A549 treated with Hydrocortisone at 1 μM for 4 hours (cell line): ENCODE measurements around the gene ACSM2A. TPM values are rescaled to one million over a fixed set of nuclear protein-coding genes. Genes with fewer than 3 reads are reported as not detected.

Experiments
- total RNA-seq: library from RNA; stranded (reverse); fragments of 200-300 nt; extraction: Qiagen RNA extraction; gene quantifications from 5 replicates; pipeline ENCODE4 v1.2.3, GENCODE V29; 2022

The ACSM2A gene
- not detected in 5 replicates for total RNA-seq

GRCh38 chr16:20451364-20451763 is at the start of gene ACSM2A:
ACSM2A (plus strand) TSS chr16:20451521; CDS start chr16:20460115, 8,594 bp downstream.

GRCh38 chr16:20404637-20405036 is 46.7 kb upstream of the ACSM2A start, which contains the start of gene PDILT:
PDILT (minus strand) TSS chr16:20404737; CDS start chr16:20399300, 5,437 bp downstream.

GRCh38 chr16:20409398-20410120 is 41.8 kb upstream of the ACSM2A start, which contains the start of gene ACSM5:
ACSM5 (plus strand) TSS chr16:20409534; CDS start chr16:20411485, 1,951 bp downstream.

Other genes starting within 250 kb of the ACSM2A start
- not detected in 5 replicates for gene GP2, start 124.0 kb upstream of the ACSM2A start, total RNA-seq
- gene UMOD, start 98.8 kb upstream of the ACSM2A start, total RNA-seq, result not detected in 5 replicates
- gene PDILT, start 46.8 kb upstream of the ACSM2A start, total RNA-seq, result not detected in 5 replicates
- gene ACSM5, start 42.0 kb upstream of the ACSM2A start, total RNA-seq, result not detected in 5 replicates
- not detected in 5 replicates for gene ACSM2B, start 124.8 kb downstream of the ACSM2A start, total RNA-seq
- gene ACSM1, start 246.2 kb downstream of the ACSM2A start, total RNA-seq, result not detected in 5 replicates